Kidney (tissue), 14 donors: ENCODE results near the gene CLDN16. TPM values are rescaled to one million over a fixed set of nuclear protein-coding genes. Genes with fewer than 3 reads are reported as not detected.
A peak's percentile ranks its signal among the peaks of the same experiment; 100 is the strongest.

ENCODE experiments used
- DNase-seq, 5 donors: peaks; one replicate each; pipeline ENCODE4 v3.0.0-alpha.2; 2013 to 2020
- FAIRE-seq: peaks from 2 replicates; lab custom pipeline; 2012; peaks lifted over from hg19 to GRCh38; lab: Jason Lieb, UNC
- H3K27ac ChIP-seq, 2 donors: one replicate each; pipeline ENCODE4 v1.7.0; 2013; ENCODE audit warnings: low read depth in 2 of 2, low read length in 2 of 2, inconsistent platforms in 1 of 2
- H3K27me3 ChIP-seq: one replicate; pipeline ENCODE4 v1.7.1; 2013; ENCODE audit warnings: low read length, inconsistent platforms; ENCODE audit not compliant: control insufficient read depth, insufficient read depth
- H3K36me3 ChIP-seq, 3 donors: one replicate each; pipeline versions ENCODE4 v1.7.0 to v1.7.1; 2013; ENCODE audit warnings: low read length in 3 of 3, control low read depth in 1 of 3, inconsistent platforms in 1 of 3; ENCODE audit not compliant: insufficient read depth in 3 of 3, control insufficient read depth in 2 of 3
- H3K4me1 ChIP-seq, 3 donors: one replicate each; pipeline versions ENCODE4 v1.7.0 to v1.7.1; 2013; ENCODE audit warnings: low read length in 3 of 3, inconsistent platforms in 1 of 3, low read depth in 1 of 3; ENCODE audit not compliant: control insufficient read depth in 2 of 3, insufficient read depth in 2 of 3
- H3K4me3 ChIP-seq, 3 donors: one replicate each; pipeline versions ENCODE4 v1.7.0 to v1.8.1; 2013; ENCODE audit warnings: low read length in 3 of 3, control low read depth in 1 of 3, inconsistent platforms in 1 of 3
- H3K9ac ChIP-seq, 3 donors: one replicate each; pipeline versions ENCODE4 v1.7.0 to v1.7.1; 2013; ENCODE audit warnings: low read length in 3 of 3, control low read depth in 1 of 3, inconsistent platforms in 1 of 3
- H3K9me3 ChIP-seq, 3 donors: one replicate each; pipeline versions ENCODE4 v1.7.0 to v1.7.1; 2013; ENCODE audit warnings: low read length in 3 of 3, control low read depth in 1 of 3, inconsistent platforms in 1 of 3; ENCODE audit not compliant: control insufficient read depth in 2 of 3, insufficient read depth in 1 of 3
- intact Hi-C: fragments of 100-400 bp; cut with DNase I; formaldehyde crosslinking; loops from one replicate; pipeline ENCODE4 v1.11.1; 2022
- polyA plus RNA-seq: library from polyadenylated mRNA; stranded (reverse); fragments of 350-450 nt; fragmentation: Illumina TruSeq; extraction: RNeasy Lipid Tissue Mini Kit (QIAGEN cat#74804); gene quantifications from one replicate; pipeline ENCODE4 v1.2.3, GENCODE V29; 2014; ENCODE audit warnings: low read depth, low replicate concordance; ENCODE audit not compliant: insufficient read depth
- total RNA-seq: library from RNA; stranded (reverse); fragmentation: NEBNext Ultra II Directional; extraction: Animal tissue kit (Norgen Biotek cat#: 25700); gene quantifications from one replicate; pipeline ENCODE4 v1.2.1, GENCODE V29; 2021
- TF ChIP-seq, protein P1 (sequence below): IDR thresholded peaks from 3 replicates; pipeline ENCODE4 v1.5.1; 2012; ENCODE audit warnings: mild to moderate bottlenecking, moderate library complexity, borderline replicate concordance; ENCODE audit not compliant: insufficient read depth; ENCODE audit errors: extremely low read depth
- donor health status: control.
- donor health status: control.
- donor health status: control.
- donor health status: control.
- donor health status: control.
- donor health status: DM: yes; HTN: yes; CAD: no.
- donor health status: Normal renal cell carcinoma (clear cell type).

Gene CLDN16
- total and polyA plus RNA-seq, 2 donors from 2014 or later = 27.3 to 28.4 TPM

DNA sequence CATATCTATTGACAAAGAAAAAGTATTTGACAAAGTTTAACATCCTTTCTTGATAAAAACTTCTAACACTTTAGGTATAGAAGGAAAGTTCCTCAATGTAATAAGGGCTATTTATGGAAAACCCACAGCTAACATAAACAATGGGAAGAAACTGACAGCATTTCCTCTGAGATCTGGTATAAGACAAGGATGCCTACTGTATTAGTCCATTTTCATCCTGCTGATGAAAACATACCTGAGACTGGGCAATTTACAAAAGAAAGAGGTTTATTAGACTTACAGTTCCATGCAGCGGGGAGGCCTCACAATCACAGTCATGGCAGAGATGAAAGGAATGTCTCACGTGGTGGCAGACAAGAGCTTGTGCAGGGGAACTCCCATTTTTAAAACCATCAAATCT, 47.9 kb upstream of the CLDN16 start:
- TF ChIP-seq, protein P1, sequence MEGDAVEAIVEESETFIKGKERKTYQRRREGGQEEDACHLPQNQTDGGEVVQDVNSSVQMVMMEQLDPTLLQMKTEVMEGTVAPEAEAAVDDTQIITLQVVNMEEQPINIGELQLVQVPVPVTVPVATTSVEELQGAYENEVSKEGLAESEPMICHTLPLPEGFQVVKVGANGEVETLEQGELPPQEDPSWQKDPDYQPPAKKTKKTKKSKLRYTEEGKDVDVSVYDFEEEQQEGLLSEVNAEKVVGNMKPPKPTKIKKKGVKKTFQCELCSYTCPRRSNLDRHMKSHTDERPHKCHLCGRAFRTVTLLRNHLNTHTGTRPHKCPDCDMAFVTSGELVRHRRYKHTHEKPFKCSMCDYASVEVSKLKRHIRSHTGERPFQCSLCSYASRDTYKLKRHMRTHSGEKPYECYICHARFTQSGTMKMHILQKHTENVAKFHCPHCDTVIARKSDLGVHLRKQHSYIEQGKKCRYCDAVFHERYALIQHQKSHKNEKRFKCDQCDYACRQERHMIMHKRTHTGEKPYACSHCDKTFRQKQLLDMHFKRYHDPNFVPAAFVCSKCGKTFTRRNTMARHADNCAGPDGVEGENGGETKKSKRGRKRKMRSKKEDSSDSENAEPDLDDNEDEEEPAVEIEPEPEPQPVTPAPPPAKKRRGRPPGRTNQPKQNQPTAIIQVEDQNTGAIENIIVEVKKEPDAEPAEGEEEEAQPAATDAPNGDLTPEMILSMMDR = no peak
- Histone ChIP-seq H3K27ac (no peak overlapping the region), H3K9me3 (no peaks in the 10 kb centered on the region), H3K9ac (no peak overlapping the region), H3K27me3 (no peaks in the 10 kb centered on the region), H3K36me3 (no peaks in the 10 kb centered on the region), H3K4me1 (peaks cover 0 to 2% (median 0%) of the 10 kb centered on the region in 3 donors), H3K4me3 (no peak overlapping the region)
- intact Hi-C loops = no loop called here
- FAIRE-seq (no peak), DNase-seq (no peak)

DNA sequence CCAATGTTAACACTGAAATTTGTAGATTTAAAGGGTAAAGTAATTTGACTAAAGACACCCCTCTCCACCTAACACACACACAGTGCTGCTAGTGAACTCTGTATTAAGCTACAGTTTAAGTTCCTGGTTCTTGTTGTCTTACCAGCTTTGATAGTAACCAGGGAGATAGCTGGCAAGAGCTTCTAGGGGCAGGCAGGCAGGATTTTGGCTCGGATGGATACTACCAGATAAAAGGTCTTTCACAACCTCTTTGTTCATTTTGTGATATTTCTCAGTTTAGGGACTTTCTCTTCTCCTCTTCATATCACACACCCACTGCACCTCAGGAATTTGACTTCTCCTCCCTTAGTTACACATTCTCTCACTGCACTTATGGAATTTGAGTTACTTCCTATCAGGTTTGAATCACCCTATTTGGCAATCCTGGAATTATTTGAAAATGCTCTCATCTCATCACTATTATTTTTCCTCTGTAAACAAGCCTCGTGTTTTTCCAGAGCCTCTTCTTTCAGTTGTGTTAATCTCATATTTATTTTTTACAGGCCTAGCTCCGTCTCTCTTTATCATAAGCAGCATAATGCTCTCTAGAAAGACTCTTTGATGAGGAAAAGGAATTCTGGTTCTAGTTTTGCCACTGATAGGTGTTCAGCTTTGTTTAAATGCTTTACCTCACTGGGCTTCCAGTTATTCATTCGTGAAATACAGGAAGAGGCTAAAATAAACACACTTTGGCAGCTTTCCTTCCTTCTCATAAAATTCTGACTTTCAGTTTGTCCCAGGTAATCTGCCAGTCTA, 42.7 kb upstream of the CLDN16 start:
- intact Hi-C loops = no loop called here
- peak in 2 of 5 donors; percentile 74 to 75 for DNase-seq
- H3K27ac ChIP-seq = peak overlapping the region in 1 of 2 donors; percentile 48
- H3K4me3 ChIP-seq = peak overlapping the region in 2 of 3 donors; percentile 7 to 18
- FAIRE-seq = no peak
- H3K27me3 ChIP-seq = no peaks in the 10 kb centered on the region
- no peak overlapping the region for H3K9ac ChIP-seq
- H3K4me1 ChIP-seq = peaks cover 0 to 4% (median 2%) of the 10 kb centered on the region in 3 donors
- H3K9me3 ChIP-seq = no peaks in the 10 kb centered on the region
- TF ChIP-seq, protein P1 = no peak
- H3K36me3 ChIP-seq = no peaks in the 10 kb centered on the region

DNA sequence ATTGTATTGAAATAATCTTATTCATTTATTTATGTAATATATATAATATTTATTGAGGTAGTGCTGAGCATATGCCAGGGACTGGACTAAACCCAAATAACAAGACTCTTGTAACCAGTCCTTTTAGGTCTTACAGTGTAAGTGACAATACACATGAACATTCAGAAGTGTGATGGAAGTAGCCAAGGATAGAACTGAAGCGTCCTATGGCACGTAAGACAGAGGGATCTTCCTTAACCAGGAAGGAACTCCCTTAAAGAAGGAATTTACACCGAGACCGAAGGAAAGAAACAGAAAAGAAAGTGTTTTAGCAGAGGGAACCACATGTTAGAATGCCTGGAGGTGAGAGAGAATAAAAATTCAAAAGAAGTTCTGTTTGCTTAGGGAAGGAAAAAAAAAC, 42.1 kb upstream of the CLDN16 start:
- Histone ChIP-seq H3K36me3 (no peaks in the 10 kb centered on the region), H3K4me3 (peak overlapping the region in 1 of 3 donors; percentile 25), H3K4me1 (peaks cover 0 to 4% (median 2%) of the 10 kb centered on the region in 3 donors), H3K9me3 (no peaks in the 10 kb centered on the region), H3K27ac (peak overlapping the region in 1 of 2 donors; percentile 26), H3K9ac (no peak overlapping the region), H3K27me3 (no peaks in the 10 kb centered on the region)
- TF ChIP-seq, protein P1 = no peak
- intact Hi-C loops = no loop called here
- no peak for DNase-seq
- no peak for FAIRE-seq
